K562 (cell line): Measurements from ENCODE around the gene MYRIP. TPM values are rescaled to one million over a fixed set of nuclear protein-coding genes. Genes with fewer than 3 reads are reported as not detected.

Experiments
- ETS1 ChIP-seq: conservative IDR thresholded peaks from 2 replicates; pipeline ENCODE4 v1.6.1; 2011; ENCODE audit warnings: low read depth, mild to moderate bottlenecking, low read length; ENCODE audit not compliant: control insufficient read depth
- IFI16 ChIP-seq: fragments of 250-450 bp; sonication (Bioruptor Pico); IDR thresholded peaks from 2 replicates; pipeline ENCODE4 v2.1.2; 2022; ENCODE audit warnings: mild to moderate bottlenecking, inconsistent platforms
- KDM4B ChIP-seq, 2 experiments: fragments of 450-650 bp in 1 of 2; sonication (generic) in 1 of 2; IDR thresholded peaks; 2 replicates each; pipeline ENCODE4 v1.6.1; 2016 to 2017; ENCODE audit warnings: borderline replicate concordance in 2 of 2, antibody characterized with exemption in 1 of 2, low read depth in 1 of 2, mild to moderate bottlenecking in 1 of 2
- NFRKB ChIP-seq: fragments of 450-650 bp; IDR thresholded peaks from 2 replicates; pipeline ENCODE4 v1.6.1; 2016; ENCODE audit warnings: low read depth
- WHSC1 ChIP-seq: IDR thresholded peaks from one replicate; pipeline ENCODE4 v1.6.1; 2012; ENCODE audit warnings: low read length, control low read depth, inconsistent platforms
- ZNF184 ChIP-seq: sonication (generic); formaldehyde crosslinking; IDR thresholded peaks from 2 replicates; pipeline ENCODE4 v1.5.0; 2020; ENCODE audit warnings: missing genetic modification reagents
- ZNF316 ChIP-seq: fragments of 450-650 bp; IDR thresholded peaks from 2 replicates; pipeline ENCODE4 v1.6.1; 2016
- ZNF592 ChIP-seq: fragments of 450-650 bp; IDR thresholded peaks from 2 replicates; pipeline ENCODE4 v1.6.1; 2017; ENCODE audit warnings: antibody characterized with exemption, mild to moderate bottlenecking
- polyA plus RNA-seq, 8 experiments: library from polyadenylated mRNA; depleted of rRNA in 4 of 8; stranded (reverse) in 5 of 8; unstranded in 3 of 8; fragments of >200 nt; fragmentation: Nextera tagmentation in 2 of 8; fragmentation: Illumina TruSeq in 1 of 8; extraction: Ambion mirVana in 2 of 8; extraction: Trizol in 1 of 8; gene quantifications; 2 replicates each; pipeline versions ENCODE4 v1.2.1 to v1.2.3, GENCODE V29; 2011 to 2014; ENCODE audit warnings: inconsistent platforms in 1 of 8, missing spikeins in 1 of 8
- total RNA-seq, 7 experiments: library from RNA; depleted of rRNA in 6 of 7; stranded (reverse); fragments of >200 nt in 6 of 7; fragmentation: Illumina TruSeq in 2 of 7; extraction: Trizol in 2 of 7; gene quantifications; 2 replicates each; pipeline versions ENCODE4 v1.2.1 to v1.2.3, GENCODE V29; 2011 to 2021; ENCODE audit warnings: low replicate concordance in 1 of 7

MYRIP gene
- total and polyA plus RNA-seq, 9 of the 15 experiments (the other 6 are each of a cell fraction or from before 2014, with no cell fraction given) = 0.03 to 0.12 TPM; not detected in 7

- TF ChIP-seq ZNF592 (no peak), ETS1 (no peak), IFI16 (no peak), ZNF184 (CRISPR knock-in tag) (no peak), KDM4B (IDR thresholded peaks at IDR 0.05; ENCODE audit: borderline replicate concordance in 2 of 2, low read depth in 1 of 2) (no peak), ZNF316 (no peak), WHSC1 (no peak), NFRKB (no peak)
- TF ChIP-seq, all 486 proteins: peak for 0
Measured at GRCh38 chr3:39933986-39934693, 124.7 kb downstream of the MYRIP start (continued).
